Right lobe of liver (tissue), 6 donors: ENCODE results near the gene EFNB2. TPM values are rescaled to one million over a fixed set of nuclear protein-coding genes. Genes with fewer than 3 reads are reported as not detected.
A peak's percentile ranks its signal among the peaks of the same experiment; 100 is the strongest.

Experiments
- ATAC-seq, 4 donors: fragments of 200-7000 bp; cut with Tn5 transposase; one replicate each; pipeline ENCODE4 v1.9.1; 2020; ENCODE audit warnings: mild to moderate bottlenecking in 4 of 4, moderate library complexity in 4 of 4
- DNase-seq, 3 donors: peaks; one replicate each; pipeline ENCODE4 v3.0.0-alpha.2; 2020
- H3K27ac ChIP-seq, 3 donors: fragments of 200-600 bp; one replicate each; pipeline ENCODE4 v1.8.0; 2022
- H3K27me3 ChIP-seq, 2 donors: fragments of 200-600 bp; one replicate each; pipeline ENCODE4 v1.8.0; 2022
- H3K36me3 ChIP-seq, 4 donors: fragments of 200-600 bp; sonication (generic) in 1 of 4; one replicate each; pipeline versions ENCODE4 v1.5.1 to v1.8.0; 2017 to 2022; ENCODE audit warnings: control low read depth in 1 of 4
- H3K4me1 ChIP-seq, 4 donors: fragments of 200-600 bp; sonication (generic) in 1 of 4; one replicate each; pipeline versions ENCODE4 v1.5.1 to v1.8.0; 2017 to 2022; ENCODE audit warnings: control low read depth in 1 of 4
- H3K4me3 ChIP-seq, 3 donors: fragments of 200-600 bp; one replicate each; pipeline ENCODE4 v1.8.0; 2022
- H3K9me3 ChIP-seq, 4 donors: fragments of 200-600 bp; sonication (generic) in 1 of 4; one replicate each; pipeline versions ENCODE4 v1.5.1 to v1.8.0; 2017 to 2022; ENCODE audit warnings: control low read depth in 1 of 4
- CTCF ChIP-seq, 4 donors: fragments of 200-600 bp in 3 of 4; fragments of 450-650 bp in 1 of 4; IDR thresholded peaks; one replicate each; pipeline versions ENCODE4 v1.5.1 to v1.8.0; 2016 to 2022; ENCODE audit warnings: antibody characterized with exemption in 4 of 4, mild to moderate bottlenecking in 2 of 4
- POLR2A ChIP-seq: fragments of 450-650 bp; IDR thresholded peaks from one replicate; pipeline ENCODE4 v1.6.1; 2017; ENCODE audit warnings: antibody characterized with exemption, mild to moderate bottlenecking
- WGBS: methylation state at CpG from one replicate; pipeline ENCODE4 v1.1.6; 2018; ENCODE audit warnings: low coverage, low lambda C conversion rate; ENCODE audit not compliant: insufficient coverage; ENCODE audit errors: missing lambda C conversion rate; 5-methylcytosine and 5-hydroxymethylcytosine counted together
- intact Hi-C, 2 donors: fragments of 100-400 bp; cut with DNase I; formaldehyde crosslinking; loops; one replicate each; pipeline versions ENCODE4 v1.11.2 to v1.14.1; 2022
- total RNA-seq, 6 experiments: library from RNA; depleted of rRNA in 2 of 6; stranded (reverse); fragments of >200 nt in 2 of 6; fragmentation: NEBNext Ultra II Directional in 3 of 6; extraction: Animal tissue kit (Norgen Biotek cat#: 25700) in 3 of 6; gene quantifications; one replicate each; pipeline versions ENCODE4 v1.1.0 to v1.2.4, GENCODE V29; 2016 to 2023
- donor health status: DM: no; HTN: yes; CAD: no.
- donor health status: DM: no; HTN: no; CAD: no.
- donor health status: DM: no; HTN: no; CAD: no.
- donor health status: DM: no; HTN: yes; CAD: no.
- donor health status: DM: no; HTN: yes; CAD: no.

The EFNB2 gene
- total RNA-seq, 6 experiments from 2014 or later: 2.3 to 9.8 (median 3.9) TPM

- H3K36me3 ChIP-seq: no peaks in the 10 kb centered on the region
- TF ChIP-seq CTCF (IDR thresholded peaks at IDR 0.05) (no peak), POLR2A (no peak)
- no peak overlapping the region for H3K4me3 ChIP-seq
- no peak overlapping the region for H3K27ac ChIP-seq
- no peak for DNase-seq
- WGBS: 75% methylated on average over 9 of the region's 9 CpGs
- no peaks in the 10 kb centered on the region for H3K9me3 ChIP-seq
- intact Hi-C loops: no loop called here
- peak in 1 of 4 donors; percentile 43 for ATAC-seq
- H3K27me3 ChIP-seq: no peaks in the 10 kb centered on the region
- no peaks in the 10 kb centered on the region for H3K4me1 ChIP-seq
Observed at GRCh38 chr13:106455190-106455589, 80.3 kb downstream of the EFNB2 start.

GRCh38 chr13:106453101-106453500 is 82.4 kb downstream of the EFNB2 start:
- H3K4me1 ChIP-seq: no peaks in the 10 kb centered on the region
- no peaks in the 10 kb centered on the region for H3K27me3 ChIP-seq
- no peak overlapping the region for H3K4me3 ChIP-seq
- TF ChIP-seq CTCF (IDR thresholded peaks at IDR 0.05) (no peak), POLR2A (no peak)
- H3K9me3 ChIP-seq: no peaks in the 10 kb centered on the region
- no peak for ATAC-seq
- intact Hi-C loops: no loop called here
- WGBS: 66% methylated on average over 7 of the region's 7 CpGs
- DNase-seq: no peak
- H3K36me3 ChIP-seq: no peaks in the 10 kb centered on the region
- no peak overlapping the region for H3K27ac ChIP-seq

GRCh38 chr13:106450991-106451390 is 84.5 kb downstream of the EFNB2 start:
- Histone ChIP-seq H3K27me3 (no peaks in the 10 kb centered on the region), H3K36me3 (no peaks in the 10 kb centered on the region), H3K9me3 (no peaks in the 10 kb centered on the region), H3K4me3 (no peak overlapping the region), H3K27ac (no peak overlapping the region), H3K4me1 (no peaks in the 10 kb centered on the region)
- intact Hi-C loops: no loop called here
- ATAC-seq (no peak), DNase-seq (no peak)
- no peak for TF ChIP-seq POLR2A
- no peak for TF ChIP-seq CTCF (IDR thresholded peaks at IDR 0.05)
- 74% methylated on average over 6 of the region's 6 CpGs for WGBS

GRCh38 chr13:106449096-106449495 is 86.4 kb downstream of the EFNB2 start:
- Histone ChIP-seq H3K27ac (no peak overlapping the region), H3K4me1 (no peaks in the 10 kb centered on the region), H3K27me3 (no peaks in the 10 kb centered on the region), H3K4me3 (no peak overlapping the region), H3K36me3 (no peaks in the 10 kb centered on the region), H3K9me3 (no peaks in the 10 kb centered on the region)
- DNase-seq (no peak), ATAC-seq (no peak)
- TF ChIP-seq POLR2A (no peak), CTCF (IDR thresholded peaks at IDR 0.05) (no peak)
- intact Hi-C loops: no loop called here
- WGBS: 72% methylated on average over 4 of the region's 4 CpGs

- WGBS: 61% methylated on average over 4 of the region's 4 CpGs
- no peaks in the 10 kb centered on the region for H3K36me3 ChIP-seq
- H3K4me3 ChIP-seq: no peak overlapping the region
- TF ChIP-seq POLR2A (no peak), CTCF (IDR thresholded peaks at IDR 0.05) (no peak)
- no peaks in the 10 kb centered on the region for H3K9me3 ChIP-seq
- ATAC-seq (no peak), DNase-seq (no peak)
- no peaks in the 10 kb centered on the region for H3K4me1 ChIP-seq
- H3K27ac ChIP-seq: no peak overlapping the region
- intact Hi-C loops: no loop called here
- no peaks in the 10 kb centered on the region for H3K27me3 ChIP-seq
Observed at GRCh38 chr13:106445996-106446395, 89.5 kb downstream of the EFNB2 start.
